Hematopoietic multipotent progenitor cell treated with erythropoietin and hydrocortisone succinate and interleukin-3 and kit ligand, for 17 days (in vitro differentiated cells): Measurements from ENCODE around the gene DKC1.
"Not testable (repeated sequence)": the region's sequence is repeated elsewhere in the genome, so short reads cannot be mapped to it uniquely, and the experiment has no call there.

Source experiments
- DNase-seq: peaks from one replicate; pipeline ENCODE4 v3.0.0-alpha.2; 2015; ENCODE audit warnings: low spot score

DKC1 gene

GRCh38 chrX:154819771-154820341 lies 57.2 kb downstream of the DKC1 start:
- no peak for DNase-seq

GRCh38 chrX:154821523-154821922 lies 58.9 kb downstream of the DKC1 start:
- no peak for DNase-seq

GRCh38 chrX:154822029-154822428 lies 59.4 kb downstream of the DKC1 start:
- no peak for DNase-seq

GRCh38 chrX:154824638-154825037 lies 62.0 kb downstream of the DKC1 start:
- DNase-seq = no peak

- DNase-seq = not testable (repeated sequence)
Observed at GRCh38 chrX:154825586-154825985, 62.9 kb downstream of the DKC1 start.
